Activated CD8-positive, alpha-beta memory T cell treated with anti-CD3 and anti-CD28 coated beads for 1 hour (primary cell): ENCODE data around the gene ACOX3.
"Not testable (repeated sequence)": the region's sequence is repeated elsewhere in the genome, so short reads cannot be mapped to it uniquely, and the experiment has no call there.

Experiments used
- DNase-seq, 2 donors: peaks; one replicate each; pipeline ENCODE4 v3.0.0-alpha.2; 2020; ENCODE audit warnings: low read depth in 1 of 2; ENCODE audit errors: extremely low read depth in 1 of 2

Gene ACOX3

DNA sequence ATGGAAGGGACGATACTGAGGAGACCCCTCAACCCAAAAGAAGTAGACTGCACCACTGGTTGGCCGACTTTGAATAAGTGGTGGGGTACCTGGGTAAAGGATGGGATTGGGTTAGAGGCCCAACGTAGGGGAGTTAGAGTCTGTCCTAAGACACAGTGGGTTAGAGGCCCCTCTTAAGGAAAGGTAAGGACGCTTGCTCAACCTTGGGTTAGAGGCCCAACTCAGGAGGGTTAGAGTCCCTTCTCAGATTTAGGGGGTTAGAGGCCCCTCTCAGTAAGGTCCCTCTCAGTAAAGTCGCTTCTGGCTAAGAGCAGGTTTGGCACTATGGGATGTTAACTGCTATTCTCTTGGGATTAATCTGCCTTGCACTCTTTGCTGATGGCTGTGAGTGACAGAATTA, 81.3 kb downstream of the ACOX3 start:
- DNase-seq = no peak

DNA sequence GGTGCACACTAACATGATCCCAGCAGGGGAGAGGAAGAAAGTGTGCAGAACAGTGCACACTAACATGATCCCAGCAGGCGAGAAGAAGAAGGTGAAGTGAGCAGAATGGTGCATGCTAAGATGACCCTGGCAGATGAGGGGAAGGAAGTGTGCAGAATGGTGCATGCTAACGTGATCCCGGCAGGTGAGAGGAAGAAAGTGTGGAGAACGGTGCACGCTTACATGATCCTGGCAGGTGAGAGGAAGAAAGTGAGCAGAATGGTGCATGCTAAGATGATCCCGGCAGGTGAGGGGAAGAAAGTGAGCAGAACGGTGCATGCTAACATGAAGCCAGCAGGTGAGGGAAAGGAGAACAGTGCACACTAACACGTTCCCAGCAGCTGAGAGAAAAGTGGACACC, 83.7 kb downstream of the ACOX3 start:
- DNase-seq = no peak

DNA sequence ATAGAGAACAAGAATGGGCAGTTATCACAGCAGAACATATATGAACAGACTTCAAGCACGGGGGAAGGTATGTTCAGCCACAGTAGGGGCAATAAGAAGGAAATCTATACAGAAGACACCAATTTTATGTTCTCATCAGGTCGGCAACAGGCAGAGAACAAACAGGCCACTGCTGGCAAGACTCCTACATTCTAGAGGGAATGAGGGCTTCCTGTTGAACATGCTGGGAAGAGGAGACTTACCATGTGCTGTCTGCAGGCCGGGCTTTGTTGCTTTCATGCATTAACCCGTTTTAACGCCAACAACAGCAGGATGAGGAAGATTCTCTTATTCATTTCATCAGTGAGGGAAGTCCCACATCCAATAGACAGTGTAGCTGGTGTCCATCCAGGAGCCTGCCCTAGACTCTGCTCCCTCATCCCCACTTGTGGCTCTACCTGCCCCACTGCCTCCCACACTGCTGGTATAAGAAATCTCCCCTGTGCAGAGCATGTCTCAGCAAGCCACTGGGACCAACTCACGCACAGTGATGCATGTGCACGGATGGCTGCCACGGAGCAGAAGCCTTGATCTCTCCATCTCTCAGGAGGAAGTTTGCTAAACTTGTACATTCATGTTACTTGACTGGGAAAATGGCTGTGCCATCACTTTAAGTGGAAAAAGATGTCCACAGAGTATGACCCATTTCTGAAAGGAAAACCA, 84.5 kb downstream of the ACOX3 start:
- no peak for DNase-seq

DNA sequence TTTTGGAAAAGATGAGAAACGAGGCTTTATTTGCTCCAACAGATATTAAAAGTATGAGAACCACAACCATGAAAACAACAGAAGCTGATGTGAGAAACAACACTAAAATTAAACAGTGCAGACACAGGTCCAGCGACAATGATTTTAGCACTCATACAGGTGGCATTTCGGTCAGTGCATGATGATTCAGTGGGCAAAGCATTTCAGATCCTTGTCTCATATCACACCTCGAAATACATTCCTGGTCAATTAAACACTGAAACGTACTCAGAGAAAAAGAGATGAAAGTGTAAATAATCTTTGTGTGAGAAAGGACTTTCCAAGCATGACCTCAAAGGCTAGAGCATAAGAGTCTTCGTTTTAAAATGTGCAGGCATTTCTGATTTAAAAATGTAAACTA, 85.2 kb downstream of the ACOX3 start:
- no peak for DNase-seq

DNA sequence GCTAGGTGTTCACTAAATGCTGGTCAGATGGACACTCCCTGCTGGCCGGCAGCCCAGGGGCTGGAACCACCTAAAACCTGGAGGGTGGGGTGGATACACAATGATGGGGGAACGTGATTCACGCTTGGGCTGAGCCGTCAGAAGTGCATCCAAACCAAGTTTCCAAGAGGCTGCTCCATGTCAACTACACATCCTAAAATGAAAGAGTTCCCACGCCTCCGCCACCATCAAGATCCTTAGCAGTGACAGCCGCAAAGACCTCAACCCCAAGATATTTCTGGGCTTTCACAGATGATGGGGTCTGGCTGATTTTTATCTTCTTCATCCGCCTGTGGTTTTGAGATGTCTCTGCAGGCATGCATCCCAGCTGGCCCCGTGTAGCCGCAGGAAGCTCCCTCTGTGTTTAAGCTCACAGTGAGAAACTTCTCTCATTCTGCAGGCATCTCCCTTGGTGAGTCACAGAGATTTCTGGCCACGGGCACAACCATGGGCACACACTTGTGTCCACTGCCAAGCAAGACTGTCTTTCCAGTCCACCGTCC, 86.5 kb downstream of the ACOX3 start:
- no peak for DNase-seq

DNA sequence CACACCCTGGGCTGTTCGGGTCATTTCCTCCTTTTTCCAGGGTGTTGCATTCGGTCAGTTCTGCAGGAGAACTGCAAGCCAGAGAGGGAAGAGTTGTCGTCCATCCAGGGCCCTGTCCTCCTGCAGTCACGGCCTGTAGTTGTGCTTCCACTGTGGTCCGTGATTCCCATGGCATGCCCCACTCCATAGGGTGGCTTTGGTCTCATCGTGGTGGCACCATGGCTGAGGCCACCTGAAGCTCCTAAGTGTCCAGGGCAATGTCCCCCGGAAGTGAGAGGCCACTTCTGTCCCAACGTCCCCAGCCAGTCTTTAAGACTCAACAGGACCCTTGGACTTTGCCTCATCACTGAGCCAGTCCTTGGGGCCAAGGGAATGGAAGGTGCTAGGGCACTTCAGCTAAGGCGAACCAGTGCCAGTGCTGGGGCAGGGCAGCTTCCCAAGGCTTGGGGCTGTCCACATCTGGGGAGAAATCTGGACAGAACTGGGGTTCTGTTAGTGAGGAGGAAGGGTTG, 87.3 kb downstream of the ACOX3 start:
- no peak for DNase-seq

DNA sequence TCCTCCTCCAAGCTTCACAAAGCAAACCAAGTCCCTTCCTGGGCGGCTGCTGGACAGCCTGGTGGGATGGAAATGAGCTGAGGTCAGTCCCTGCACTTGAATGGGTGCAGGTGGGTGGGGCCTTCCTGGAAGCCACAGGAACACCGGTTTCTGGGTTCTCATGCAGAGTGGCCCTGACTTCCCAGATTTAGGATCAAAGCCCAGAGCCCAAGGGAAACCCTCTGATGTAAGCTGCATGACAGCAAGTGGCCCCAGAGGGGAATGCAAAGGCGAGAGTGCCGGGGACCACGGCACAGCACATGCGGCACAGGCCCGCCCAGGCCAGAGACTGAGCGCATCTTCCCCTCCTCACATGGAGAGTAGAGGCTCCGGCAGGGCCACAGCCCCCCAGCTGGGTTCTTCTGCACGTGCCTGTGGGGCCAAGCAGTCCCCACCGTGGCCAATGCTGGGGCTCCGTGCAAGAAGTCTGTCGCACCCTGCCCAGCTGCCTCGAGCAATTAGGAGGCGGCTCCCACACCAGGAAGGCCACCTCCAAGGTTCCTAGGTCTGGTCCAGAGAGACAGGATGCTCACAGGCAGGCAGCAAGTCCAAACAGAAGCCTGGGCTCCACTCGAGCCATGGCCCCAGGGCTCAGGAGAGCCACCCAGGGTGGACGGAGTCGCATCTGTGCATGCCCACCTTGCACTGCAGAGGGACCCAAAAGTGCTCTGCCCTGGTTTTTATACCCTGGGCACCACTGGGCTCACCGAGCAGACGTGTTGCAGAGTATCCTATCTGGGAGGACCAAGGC, 88.0 kb downstream of the ACOX3 start:
- no peak for DNase-seq

DNA sequence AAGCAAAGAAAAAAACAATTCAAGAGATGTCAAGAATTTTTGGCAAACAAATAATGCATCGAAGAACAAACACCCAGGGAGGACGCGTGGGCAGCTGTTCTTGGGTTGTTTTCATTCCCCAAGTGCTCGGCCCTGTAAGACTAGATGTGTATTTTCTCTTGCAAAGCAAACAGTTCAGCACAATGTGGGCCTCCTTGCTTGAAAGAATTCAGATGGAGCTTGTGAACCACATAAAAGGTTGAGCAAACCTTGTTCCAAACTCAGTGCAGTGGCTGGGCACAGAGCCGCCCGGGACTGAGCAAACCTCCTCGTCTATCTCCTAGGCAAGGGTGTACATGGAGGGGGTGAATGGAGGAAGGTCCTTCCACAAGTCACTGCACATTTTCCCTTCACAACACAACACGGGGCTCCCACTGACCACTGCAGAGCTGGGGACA, 88.6 kb downstream of the ACOX3 start:
- DNase-seq = no peak

DNA sequence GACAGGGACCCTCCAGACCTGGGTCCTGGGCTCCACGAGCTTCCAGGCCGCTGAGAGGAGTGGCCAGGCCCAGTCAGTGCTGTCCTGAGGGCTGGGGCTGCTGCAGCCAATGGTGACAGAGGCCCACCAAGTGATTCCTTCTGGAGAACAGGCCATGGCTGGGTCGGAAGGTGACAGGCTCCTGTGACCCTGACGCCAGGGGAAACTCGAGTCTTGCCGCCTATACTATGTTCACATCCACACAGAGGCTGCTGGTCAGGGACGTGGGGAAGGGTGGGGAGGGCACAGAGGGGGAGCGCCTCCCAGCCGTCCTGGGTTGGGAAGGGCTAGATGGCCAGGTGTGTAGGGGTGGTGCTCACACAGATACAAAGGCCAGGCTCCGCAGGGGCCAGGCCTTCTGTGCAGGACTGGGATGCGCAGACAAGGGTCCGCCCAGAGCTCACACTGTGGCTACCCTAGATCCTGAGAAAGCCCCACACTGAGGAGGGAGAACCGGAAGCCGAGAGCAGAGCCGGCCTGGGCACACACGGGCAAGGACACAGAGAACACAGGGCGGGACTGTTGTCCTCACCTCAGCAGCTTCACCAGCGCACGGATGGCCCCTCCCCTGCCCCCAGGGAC, 89.6 kb downstream of the ACOX3 start:
- DNase-seq = no peak

DNA sequence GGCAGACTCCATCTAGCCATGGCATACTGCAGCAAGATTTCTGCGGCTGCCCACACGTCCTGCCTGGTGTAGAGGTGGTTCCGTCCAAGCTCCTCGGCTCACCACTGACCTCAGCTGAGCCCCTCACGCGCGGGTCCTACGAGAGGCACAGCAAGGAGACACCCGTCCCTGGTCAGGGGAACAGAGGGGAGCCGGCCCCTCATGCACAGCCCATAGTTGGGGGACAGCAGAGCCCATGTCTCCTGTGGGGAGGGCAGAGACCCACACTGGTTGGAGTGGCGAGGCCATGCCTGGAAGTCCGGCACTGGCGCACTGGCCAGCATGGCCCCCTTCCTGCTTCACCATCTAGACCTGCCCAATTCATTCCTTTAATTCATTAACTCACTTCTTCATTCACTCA, 90.2 kb downstream of the ACOX3 start:
- no peak for DNase-seq

DNA sequence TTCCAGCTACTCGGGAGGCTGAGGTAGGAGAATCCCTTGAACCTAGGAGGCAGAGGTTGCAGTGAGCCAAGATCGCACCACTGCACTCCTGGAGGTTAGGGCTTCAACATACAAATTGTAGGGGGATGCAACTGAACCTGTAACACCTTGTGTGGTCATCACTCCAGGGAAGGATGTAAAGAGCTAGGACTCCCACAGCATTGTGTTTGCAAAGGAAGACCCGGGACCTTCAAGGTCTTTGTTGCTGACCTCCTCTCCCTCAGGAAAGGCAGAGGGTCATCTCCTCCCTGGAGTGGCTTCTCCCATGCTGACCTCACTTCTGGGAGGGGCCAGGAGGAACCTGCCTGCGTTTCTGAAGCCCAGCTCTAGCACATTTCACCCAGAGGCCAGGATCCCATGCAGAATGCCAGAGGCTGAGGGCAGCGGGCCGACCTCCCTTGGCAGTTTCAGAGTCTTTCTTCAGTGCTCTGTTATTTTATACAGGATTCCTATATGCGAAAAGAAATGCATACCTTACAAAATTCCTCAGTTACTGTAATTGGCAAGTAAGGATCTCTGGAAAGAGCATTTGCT, 90.8 kb downstream of the ACOX3 start:
- DNase-seq = no peak

DNA sequence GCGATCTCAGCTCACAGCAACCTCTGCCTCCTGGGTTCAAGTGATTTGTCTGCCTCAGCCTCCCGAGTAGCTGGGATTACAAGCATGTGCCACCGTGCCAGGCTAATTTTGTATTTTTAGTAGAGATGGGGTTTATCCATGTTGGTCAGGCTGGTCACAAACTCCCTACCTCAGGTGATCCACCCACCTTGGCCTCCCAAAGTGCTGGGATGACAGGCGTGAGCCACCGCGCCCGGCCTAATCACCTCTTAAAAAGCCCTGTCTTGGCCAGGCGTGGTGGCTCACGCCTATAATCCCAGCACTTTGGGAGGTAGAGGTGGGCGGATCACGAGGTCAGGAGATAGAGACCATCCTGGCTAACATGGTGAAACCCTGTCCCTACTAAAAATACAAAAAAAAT, 91.3 kb downstream of the ACOX3 start:
- not testable (repeated sequence) for DNase-seq

DNA sequence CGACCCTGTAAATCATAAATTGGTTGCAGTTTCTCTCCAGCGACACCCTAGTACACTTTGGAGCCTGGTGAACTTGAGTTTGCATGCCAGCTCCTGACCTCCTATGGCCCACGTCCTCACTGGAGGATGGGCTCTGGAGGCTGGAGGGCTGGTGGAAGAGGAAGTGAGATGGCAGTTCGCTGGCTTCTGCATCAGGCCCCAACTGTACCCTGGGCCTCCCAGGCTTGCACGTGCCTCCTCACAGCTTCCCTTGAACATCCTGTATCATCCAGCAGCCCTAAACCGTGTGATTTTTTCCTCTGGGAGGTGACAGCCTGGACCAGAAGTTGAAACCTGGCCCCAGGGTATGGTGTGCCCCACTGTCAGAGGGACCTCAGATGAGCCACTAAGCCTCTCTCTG, 92.5 kb downstream of the ACOX3 start:
- DNase-seq = no peak

DNA sequence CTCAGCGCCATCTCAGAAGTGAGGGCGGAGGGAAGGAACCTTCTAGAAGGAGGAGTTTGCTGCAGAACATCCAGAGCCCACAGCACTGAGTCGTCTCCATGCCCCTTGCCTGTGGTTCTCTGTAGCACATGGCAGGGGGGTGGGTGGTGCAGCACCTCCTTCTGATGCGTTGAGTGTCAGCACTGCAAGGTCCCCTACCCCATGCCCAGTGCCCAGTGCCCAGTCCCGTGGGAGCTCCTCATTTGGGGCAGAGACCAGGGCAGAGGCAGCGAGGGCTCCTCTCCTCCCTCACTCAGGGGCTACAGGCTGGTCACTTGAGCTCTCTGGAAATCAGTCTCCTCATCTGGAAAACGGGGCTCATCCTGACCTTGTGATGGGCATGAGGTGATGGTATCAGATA, 92.9 kb downstream of the ACOX3 start:
- DNase-seq = no peak

DNA sequence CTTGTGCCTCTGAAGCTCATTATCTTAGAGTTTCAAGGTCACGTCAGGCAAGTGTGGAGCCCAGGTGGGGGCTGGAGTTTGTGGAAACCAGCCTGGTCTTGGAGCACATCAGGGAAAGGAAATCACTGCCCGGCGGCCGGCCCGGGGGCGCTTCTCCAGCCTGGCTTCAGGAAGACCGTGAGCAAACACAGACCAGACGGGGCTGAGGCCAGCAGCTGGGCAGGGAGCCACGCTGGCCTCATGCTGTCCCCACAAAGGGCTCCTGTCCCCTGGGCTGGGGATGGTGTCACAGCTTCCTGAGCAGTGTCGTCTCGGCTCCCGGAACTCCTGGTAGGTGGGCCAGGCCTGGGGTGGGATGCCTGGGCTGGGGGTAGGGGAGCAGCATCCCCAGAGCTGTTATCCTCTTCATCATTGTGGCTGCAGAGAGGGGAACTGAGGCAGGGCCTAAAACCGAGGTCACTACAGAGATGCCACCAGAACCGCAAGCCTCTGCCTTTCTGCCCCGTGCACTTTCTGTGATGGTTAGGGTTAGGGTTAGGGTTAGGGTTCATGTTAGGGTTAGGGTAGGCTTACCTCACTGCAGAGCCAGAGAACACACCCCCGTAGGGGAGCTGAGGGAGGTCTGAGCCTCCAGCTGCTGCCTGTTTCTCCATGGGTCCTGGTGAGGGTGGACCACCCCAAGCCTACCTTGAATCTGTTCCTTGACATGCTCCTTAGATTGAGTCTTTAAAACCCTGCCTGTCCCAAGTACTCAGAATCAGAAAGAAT, 93.5 kb downstream of the ACOX3 start:
- no peak for DNase-seq

DNA sequence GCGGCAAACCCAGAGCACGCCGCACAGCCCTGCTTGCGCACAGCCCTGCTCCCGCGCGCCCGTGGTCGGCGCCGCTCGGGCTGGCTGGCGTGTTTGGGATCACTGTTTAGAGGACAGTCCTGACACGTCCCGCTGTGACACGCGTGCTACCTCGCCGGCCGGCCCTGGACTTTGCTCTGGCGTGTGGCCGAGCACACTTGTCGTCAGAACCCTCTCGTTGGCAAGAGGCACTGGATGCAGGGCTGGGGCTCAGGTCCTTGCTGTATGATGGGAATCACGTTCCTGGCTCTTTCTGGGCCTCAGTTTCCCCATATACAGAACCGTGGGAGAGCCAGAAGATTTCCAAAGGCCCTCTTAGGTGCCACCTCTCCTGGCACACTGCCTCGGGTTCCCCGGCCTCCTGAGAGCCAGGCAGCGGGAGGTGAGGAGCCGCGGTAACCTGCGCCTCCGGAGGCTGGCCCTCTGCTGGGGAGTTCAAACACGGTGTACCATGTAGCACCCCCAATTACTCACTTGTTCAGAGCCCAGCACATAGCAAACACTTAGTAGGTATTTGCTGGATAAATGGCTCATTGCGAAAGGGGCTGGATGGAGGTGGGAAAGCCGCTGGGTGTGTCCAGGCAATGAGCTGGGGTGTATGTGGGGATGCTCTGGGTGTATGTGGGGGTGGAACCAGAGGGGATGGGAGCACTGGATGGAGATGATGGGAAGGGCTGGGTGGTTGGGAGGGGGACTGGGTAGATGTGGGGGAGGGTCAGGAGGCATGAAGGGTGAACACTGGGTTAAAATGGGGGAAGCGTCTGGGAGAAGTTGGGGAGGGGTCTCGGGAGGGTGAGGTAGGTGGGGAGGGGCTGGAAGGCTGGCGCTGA, 94.3 kb downstream of the ACOX3 start:
- no peak for DNase-seq

DNA sequence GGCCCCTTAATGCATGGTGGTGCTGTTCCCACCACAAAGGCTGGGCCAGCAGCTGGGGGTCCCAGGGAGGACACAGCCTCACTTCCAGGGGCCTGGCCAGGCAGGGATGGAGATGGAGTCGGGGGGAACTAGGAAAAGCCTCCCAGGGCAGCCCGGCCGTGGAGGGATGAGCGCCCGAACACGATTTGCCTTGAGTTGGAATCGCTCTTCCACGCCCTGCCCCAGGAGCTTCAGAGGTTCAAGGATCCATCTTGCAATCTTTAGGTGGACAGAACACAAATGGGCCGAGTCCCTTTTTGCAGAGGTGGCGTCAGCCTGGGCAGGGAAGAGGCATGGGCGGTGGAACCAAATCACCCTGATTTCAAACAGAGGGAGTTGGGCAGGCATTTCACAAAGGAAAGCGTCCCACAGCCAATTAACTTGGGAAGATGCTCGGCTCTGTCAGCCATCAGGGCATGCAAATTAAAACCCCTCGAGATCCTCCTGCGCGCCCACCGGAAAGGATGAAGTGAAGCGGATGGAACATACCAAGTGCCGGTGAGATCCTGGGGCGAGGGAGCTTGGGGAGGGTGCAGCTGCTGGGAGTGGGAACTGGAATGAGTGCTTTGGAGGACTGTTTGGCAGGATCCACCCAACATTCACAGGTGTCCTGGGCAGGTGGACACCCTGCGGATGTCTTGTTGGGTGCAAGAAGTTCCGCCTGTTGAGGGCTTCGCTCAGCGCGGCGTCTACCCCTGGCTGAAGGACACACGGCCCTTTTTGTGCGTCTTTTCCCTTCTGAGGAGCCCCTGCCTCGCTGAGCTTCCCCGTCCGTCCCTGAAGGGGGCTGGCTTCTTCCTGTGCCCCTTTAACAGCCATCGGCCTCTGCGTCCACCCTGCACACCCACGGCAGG, 95.2 kb downstream of the ACOX3 start:
- no peak for DNase-seq

DNA sequence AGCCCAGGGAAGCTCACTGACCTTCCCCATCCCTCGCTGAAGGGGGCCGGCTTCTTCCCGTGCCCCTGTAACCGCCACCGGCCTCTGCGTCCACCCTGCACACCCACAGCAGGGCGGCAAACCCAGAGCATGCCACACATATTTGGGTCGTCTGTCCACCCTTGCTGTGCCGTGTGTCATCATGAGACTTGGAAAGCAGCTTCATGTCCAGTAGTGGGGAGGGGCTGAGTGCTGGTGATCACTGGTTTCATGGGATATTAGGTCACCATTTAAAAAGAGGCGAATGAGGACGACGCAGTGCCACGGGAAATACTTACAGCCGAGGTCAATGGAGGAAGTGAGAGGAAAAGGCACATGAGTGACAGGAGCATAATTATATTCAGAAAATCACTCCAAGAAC, 96.1 kb downstream of the ACOX3 start:
- no peak for DNase-seq

DNA sequence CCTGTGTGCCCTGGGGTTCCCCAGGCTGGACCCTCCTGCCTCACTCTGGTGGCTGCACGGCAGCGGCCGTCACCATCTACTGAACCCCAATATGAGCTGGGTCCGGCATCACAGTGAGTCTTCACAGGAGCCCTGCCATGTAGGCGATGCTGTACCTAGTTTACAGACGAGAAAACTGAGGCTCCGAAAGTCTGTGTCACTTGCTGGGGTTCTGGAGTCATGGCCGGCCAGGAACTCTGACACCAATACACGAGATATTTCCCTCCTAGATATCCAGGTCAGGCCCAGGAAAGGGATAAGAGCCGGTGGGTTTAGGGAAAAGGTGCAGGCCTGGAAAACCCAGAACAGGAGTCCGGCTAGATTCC, 96.6 kb downstream of the ACOX3 start:
- DNase-seq = no peak
